GM19035 (cell line): ENCODE data around the gene RCVRN.

Experiments used
- ATAC-seq: cut with Tn5 transposase; IDR thresholded peaks from one replicate; pipeline ENCODE4 v1.9.1; 2021; ENCODE audit not compliant: unreplicated experiment

Gene RCVRN

DNA sequence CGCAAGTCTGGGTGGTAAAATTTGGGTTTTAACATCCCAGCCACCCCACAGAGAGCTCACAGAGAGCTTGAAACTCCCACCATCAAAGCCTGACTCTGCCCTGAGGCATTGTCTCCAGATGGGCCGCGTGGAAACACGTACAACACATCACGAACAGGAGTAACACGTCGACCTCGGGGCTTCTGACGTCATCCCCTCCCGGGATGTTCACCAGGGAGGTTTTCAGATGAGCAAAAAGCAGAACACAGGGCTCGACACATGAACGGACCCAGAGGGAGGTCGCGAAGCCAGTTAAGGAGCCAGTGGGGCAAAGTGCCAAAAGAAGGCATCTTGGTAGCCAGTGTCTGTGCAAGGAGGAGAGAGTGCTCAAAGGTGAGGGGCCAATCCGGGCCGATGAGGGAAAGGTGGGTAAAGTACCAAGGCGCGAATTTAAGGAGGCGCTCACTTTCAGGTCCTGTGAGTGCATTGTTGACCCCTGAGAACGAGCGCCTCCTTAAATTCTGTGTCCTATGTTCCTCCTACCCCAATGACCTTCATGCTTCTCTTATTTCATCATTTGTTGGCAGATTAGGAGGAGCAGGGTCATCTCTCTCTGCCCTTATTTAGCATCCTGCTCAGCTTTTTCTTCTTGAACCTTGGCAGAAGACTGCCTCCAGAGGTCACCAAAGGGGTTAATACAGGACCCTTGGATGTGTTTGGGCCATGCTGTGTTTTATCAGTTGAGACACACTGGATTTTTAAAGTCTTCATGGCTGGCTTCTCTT is 5.6 kb downstream of the RCVRN start:
- ATAC-seq = no peak

DNA sequence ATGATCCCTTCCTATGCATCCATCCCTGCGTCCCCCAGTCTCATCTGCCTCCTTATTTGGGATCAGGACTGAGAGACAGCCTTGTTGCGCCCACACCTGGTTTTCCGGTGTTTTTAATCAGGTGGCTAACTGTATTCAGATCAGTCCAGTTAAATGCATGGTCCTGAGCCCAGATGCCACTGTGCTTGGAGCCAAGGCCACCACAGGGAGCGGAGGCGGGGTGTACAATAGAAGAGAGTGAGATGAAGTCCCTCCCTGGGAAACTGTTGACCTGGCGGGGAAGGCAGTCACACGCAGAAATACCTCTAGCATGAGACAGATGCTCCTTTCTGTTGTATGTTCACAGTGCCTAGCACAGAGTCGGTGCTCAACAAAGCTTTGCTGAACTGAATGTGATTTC is 6.3 kb downstream of the RCVRN start:
- ATAC-seq = no peak

DNA sequence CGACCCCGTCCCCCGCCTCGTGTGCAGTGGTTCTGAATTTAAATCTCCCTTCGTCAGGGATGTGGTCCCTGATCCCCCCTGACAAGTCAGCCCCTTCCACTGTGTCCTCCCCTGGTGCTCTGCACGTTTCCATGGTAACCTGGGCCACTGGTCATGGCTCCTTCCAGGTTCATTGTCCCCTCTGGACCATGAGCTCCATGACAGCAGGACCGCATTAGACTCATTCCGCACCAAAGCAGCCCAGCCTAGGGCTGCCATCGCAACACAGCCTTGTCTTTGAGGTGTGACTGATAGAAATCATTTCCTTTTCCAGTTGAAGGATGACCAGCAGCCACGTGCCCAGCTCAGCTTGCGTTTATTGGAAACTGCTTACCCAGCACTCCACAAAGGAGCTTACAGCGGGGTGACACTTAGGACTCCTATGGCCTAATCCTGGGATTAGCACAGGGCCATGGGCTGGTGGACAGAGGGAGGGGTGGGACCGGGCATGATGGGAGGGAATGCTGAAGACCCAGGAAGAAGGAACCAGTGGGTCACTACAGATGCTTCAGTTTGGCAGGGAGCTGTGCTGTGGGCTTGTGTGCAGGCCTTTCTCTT is 7.6 kb downstream of the RCVRN start:
- no peak for ATAC-seq

DNA sequence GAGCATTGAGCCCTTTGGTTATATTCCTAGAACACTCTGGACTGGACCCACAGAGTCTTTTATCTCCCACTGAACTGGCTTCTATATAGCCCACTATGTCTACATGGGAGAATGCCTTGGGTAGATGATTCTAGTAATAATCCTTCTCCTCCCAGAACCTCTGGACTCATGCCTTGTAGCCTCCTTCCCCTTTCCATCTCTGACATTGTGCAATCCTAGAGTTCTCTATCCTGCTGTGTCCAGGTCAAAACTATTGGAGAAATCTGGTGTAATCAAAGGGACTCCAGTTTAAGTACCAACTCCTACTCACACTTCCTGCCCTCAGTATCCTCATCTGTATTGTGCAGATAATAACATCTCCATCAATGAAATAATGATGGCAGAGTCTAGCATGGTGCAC is 9.1 kb downstream of the RCVRN start:
- no peak for ATAC-seq

DNA sequence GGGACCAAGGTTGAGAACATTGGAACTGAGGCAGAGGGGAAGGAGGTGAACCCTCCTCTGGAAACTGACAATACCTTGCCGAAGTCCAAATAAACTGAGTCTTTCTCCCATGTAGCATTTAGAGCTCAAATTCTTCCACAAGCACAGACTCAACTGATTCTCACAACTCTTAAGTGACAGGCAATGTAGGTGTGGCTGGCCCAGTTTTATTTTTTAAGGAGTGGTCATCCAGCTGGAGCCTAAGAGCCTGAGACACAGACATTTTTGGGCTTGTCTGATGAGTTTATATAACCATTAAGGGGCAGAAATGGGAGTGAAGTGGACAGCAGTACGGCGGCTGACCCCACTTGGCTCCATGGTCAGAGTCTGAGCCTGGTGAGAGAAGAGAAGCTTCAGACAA is 10.8 kb downstream of the RCVRN start:
- ATAC-seq = no peak

DNA sequence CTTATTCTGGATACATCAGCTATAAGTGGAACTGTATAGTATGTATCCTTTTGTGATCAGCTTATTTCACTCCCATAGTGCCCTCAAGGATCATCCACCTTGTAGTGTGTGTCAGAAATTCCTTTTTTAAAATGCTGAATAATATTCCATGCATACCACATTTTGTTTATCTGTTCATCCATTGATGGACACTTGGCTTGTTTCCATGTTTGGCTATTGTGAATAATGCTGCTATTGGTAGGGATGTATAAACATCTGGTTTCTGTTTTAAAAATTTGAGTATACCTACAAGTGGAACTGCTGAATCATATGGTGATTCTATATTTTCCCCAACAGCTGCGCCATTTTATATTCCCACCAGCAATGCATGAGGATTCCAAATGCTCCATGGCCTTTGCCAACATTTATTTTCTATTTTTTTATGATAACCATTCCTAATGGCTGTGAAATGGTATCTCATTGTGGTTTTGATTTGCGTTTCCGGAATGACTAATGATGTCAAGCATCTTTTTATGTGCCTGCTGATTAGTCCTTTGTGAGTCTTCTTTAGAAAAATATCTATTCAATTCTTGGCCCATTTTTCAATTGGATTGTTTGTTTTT is 11.6 kb downstream of the RCVRN start:
- no peak for ATAC-seq

DNA sequence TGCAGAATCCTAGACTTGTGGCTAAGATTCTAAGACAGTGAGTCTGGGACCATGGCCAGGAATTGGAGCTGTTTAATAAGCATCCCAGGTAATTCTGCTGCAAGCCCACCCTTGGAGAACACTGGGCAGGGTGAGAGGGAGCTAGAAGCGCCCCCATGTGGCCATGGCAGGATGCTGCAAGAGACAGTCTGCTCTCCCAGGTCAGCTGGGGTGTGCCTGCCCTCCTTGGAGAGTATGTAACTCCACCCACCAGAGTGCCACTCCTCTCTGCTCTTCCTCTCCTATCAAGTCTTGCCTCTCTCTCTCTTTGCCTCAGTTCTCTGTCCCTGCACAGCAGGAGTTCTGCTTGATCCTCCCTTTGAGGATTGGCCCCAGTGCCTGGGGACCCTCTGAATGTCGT is 14.9 kb downstream of the RCVRN start:
- ATAC-seq = no peak

DNA sequence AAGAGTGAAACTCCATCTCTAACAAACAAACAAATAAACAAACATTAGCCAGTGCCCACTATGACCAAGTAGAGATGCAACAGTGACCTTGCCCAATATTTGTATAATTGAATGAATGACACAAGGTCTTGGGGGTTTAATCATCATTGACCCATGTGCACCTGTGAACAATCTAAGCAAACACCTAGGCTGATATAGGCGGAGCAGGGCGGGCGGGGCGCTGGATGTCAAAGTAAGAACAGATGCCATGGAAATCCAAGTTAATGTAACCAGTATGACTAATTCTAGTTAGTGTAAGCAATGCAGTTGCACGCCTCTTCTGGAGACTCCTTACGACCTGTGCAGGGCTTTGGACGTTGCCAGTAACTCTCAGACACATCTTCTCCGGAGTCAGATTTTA is 17.6 kb downstream of the RCVRN start:
- ATAC-seq = no peak

DNA sequence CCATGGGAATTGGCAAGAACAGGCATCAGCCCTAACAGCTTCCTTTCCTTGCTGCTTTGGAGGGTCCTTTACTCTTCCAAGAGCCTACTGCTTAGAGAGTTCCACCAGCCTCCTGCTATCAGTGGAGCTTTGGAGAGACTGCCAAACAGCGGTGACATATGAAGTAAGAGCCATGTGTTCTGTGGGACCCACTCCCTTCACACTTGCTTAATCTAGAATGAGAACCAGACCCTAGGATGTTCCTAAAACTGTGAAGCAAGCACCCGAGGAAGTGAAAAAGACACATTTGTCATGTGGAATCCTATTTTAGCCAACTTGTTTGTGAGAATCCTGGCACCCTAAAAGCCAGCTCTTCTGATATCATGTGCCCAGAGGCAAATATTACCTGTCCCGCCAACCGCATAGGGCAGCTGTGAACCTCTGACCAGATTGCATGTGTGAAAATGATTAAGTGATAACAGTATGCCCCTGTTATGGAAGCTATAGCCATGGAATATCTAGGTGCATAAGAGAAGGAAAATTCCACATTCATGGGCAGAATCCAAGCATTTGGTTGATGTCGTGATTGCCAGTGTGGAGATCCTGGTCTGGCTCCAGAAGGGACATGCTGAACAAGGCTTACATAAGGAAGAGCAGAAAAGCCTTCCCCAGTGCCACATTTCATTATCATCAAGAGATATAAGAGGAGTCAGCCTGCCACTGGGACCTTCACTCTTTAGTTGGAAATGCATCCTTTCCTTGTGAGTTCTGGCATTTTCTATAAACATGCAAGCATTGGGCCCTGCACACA is 18.7 kb downstream of the RCVRN start:
- no peak for ATAC-seq

DNA sequence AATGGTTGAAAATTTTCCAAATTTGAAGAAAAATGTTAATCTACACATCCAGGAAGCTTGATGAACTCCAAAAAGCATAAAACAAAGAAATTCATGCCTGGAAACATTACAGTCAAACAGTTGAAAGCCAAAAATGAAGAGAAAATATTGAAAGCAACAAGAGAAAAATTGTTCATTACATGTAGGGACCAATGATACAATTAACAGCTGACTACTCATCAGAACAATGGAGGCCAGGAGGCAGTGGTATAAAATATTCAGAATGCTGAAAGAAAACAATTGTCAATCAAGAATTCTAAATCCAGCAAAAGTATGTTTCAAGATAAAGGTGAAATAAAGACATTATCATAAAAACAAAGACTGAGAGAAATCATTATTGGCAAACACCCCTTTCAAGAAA is 21.6 kb downstream of the RCVRN start:
- no peak for ATAC-seq

DNA sequence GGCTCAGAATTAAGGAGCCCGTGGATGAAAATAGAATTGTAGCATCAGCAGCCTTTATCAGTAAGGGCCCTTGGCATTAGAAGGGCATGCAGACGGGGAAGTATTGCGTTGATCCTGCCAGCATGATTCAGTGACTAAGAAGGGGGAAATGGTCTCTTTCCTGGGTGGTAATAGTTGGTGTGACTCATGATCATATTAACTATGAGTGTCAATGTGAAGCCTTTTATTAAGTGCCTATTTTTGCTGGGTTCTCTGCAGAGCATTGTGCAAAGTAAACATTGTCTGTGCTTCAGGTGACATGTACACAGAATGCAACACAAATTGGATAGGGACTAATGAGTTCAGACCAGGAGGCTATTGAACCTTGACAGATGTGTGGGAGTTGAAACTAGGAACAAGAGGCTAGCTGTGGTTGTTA is 24.5 kb downstream of the RCVRN start:
- no peak for ATAC-seq

DNA sequence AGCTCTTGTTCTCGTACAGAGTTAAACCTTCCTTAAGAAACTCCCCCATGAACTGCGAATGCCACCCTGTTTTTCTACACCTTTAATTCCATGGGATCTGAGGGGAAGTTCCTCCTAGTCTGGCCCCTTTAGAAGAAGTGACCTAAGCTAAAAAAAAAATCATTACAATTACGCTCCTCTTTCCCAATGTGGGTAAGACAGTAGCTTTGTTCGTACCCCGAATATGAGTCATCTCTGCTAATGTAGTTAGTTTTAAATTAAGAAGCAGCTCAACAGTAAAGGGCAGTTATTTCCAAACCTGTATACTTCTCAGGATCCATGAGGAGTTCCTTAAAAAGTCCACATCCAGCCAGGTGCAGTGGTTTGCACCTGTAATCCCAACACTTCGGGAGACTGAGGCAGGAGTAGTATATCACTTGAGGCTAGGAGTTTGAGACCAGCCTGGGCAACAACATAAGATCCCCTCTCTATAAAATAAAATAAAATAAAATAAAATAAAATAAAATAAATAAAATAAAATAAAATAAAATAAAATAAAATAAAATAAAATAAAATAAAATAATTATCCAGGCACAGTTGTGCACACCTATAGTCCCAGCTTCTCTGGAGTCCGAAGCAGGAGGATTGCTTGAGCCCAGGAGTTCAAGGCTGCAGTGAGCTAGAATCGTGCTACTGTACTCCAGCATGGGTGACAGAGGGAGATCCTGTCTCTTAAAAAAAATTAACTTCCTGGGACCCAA is 26.1 kb downstream of the RCVRN start:
- ATAC-seq = no peak

DNA sequence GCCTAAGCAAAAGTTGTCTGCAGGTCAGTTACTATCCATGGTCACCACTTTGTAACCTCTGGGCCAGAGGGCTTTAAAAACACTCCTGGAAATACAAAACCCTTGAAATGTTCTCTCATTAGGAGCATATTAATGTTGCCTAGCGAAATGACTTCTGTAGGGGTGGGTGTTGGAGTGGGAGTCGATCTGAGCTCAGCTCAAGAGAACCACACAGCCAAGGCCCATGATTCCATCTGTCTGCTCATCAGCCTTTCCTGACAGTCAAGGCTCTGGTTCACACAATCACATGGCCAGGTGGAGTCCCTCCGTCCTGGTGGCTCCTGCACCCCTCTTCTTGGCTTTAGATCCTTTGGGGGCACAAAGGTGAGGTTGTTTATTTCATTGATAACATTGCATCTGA is 26.7 kb downstream of the RCVRN start:
- ATAC-seq = no peak

DNA sequence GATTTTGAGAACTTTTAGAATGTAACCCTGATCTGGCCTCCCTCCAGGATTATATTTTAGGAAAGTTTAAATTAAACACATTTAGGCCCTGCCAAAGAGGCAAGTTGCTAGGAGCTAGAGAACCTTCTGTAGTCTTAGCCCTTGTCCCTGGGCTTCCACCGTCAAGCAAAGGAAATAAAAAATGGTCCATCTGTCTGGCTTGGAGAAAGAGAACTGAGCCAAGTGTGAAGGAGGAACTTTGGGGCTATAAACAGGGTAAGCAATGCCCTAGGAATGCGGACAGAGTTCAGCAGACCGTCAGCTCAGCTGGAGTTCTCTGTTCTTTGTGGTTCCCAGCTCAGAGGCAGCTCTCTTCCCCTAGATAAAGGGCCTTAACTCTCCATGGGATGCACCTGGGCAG is 29.6 kb downstream of the RCVRN start:
- ATAC-seq = no peak

DNA sequence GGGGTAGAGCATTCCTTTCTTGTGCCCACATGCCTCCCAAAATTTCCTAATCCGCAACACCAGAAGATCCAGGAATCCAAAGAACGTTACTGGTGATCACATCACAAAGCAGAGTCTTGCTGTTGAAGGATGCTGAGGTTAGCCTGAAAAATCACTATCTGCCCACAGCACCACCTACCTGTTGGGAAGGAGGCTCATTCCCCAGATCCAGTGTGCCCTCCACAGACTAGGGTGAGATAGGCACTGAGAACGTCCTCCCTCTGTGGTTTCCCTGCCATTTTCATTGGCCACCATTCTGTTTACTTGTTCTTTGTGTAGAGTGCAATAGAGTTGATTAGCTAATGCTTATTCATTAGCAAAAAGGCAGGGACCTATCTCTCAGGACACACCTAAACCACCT is 30.3 kb downstream of the RCVRN start:
- no peak for ATAC-seq

DNA sequence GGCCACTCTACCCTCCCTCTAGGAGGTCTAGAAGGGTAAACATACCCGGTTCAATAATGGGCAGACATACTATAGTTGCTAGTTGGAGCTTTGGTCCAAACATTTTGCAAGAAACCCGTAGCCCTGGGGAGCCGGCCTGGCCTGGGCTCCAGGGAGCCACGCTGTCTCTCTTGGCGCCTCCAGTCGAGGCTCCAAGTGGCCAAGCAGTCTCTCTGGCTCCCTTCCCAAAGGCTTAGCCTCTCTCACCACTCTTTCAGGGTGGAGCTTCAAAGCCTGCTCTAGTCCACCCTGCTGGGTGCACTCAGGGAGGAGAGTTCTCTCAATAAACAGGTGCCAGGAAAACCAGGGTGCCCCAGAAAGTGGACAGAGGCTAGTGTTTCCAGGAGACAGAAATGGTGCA is 32.2 kb downstream of the RCVRN start:
- ATAC-seq = no peak

DNA sequence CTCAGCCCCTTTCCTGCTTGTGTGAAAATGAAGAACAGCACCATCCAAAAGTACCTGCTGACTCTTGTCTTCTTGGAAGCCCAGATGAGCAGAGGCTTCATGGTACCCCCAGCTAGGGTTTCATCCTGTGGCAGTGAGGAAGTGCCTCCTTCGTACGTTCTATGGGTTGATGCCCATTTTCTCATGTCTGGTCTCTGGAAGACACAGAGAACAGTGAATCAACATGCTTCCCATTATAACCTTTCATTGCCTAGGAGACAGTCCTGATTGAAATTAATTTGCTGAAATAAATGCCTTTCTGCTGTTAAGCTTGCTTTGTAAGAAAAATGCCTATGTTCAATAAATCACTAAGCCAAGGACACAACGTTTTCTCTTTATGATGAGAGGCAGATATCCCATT is 36.5 kb downstream of the RCVRN start:
- ATAC-seq = no peak

DNA sequence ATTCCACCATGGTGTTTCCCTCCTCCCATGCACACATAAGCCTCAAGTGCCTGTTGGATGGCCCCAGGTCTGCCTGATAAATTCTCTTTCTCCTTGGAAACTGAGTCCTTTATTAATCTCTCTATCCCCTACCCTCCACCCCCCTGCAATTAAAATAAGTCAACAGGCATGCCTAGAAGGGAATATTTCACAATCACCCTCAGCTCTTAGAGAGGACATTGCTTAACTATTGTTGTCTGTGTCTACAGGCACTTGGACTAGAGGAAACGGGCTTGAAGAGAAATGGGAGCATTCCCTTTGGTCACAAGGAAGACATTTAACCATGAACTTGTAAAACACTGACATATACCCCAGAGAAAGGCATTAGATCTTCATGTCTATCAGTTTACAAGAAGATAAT is 39.5 kb downstream of the RCVRN start:
- ATAC-seq = no peak

DNA sequence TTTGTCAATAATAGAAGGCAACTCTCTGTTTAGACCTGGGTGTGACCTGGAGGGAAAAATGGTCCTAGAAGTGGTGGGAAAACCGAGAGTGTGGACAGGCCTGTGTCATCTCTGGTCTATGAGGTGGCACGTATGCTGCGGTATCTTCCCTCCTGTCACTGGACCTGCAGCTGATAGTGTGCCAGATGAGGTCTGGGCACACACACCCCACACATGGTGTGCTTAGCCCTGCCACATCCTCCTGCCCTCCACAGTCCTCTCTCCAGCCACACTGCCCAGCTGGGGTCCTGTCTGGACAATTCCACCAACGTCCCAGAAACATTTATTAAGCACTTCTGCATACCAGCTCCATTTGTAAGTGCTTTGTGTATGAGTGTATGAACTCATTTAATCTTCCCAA is 42.1 kb downstream of the RCVRN start:
- no peak for ATAC-seq

DNA sequence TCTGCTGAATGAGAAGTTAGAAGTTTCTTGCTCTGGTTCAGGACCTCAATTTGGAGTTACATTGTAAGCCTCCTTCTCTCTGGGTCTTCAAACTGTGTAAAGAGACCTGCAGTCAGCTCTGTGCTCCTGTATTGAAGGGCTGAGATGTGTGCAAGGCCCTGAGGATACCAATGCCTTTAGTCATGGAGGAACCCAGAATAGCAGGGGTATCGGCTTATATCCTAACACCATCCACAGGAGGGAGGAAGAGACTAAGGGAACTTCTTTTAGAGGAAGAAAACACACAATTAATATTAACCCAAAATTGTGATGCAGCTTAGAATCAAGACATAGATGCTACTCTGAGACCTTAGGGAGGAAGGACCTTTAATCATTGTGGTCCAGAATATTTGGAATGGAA is 42.9 kb downstream of the RCVRN start:
- ATAC-seq = no peak

DNA sequence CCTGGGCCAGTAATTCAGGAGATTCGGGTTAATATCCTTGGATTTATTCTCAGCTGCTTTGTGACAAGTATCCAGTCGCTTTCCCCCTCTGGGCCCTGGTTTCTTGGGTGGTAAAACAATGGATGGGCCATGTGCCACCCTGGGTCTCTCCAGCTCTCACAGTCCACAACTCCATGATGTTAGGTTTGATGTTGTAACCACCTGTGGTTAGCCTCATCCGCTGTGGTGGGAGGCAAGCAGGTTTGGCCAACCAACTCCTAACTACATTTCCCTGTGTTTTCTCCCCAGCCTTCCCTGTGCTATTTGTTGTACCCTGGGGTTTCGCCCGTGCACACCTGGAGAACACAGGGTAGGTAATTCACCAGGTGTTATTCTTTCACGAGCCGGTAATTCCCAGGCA is 44.2 kb downstream of the RCVRN start:
- no peak for ATAC-seq
